Choroid plexus epithelial cell (primary cell): ENCODE measurements around the gene SALL3.

Experiments
- DNase-seq: peaks from one replicate; pipeline ENCODE4 v3.0.0-alpha.2; 2010; ENCODE audit warnings: low read depth
- H3K4me3 ChIP-seq: 2 replicates; pipeline ENCODE4 v1.5.1; 2011; ENCODE audit warnings: low read depth, mild to moderate bottlenecking, control low read depth, low read length, moderate library complexity
- CTCF ChIP-seq: conservative IDR thresholded peaks from 2 replicates; pipeline ENCODE4 v1.5.1; 2011; ENCODE audit warnings: low read depth, mild to moderate bottlenecking, control low read depth, inconsistent platforms, low read length, moderate library complexity

Gene SALL3

GRCh38 chr18:78979730-78980278, at the start of gene SALL3:
SALL3 (plus strand) TSS chr18:78979818; CDS start chr18:78980275, 457 bp downstream.
- no peak within 1 kb of the TSS for H3K4me3 ChIP-seq
- TF ChIP-seq CTCF, result no peak
- no peak for DNase-seq

GRCh38 chr18:78932281-78932680, 47.3 kb upstream of the SALL3 start:
- no peak overlapping the region for H3K4me3 ChIP-seq
- DNase-seq, result no peak
- TF ChIP-seq CTCF, result no peak

GRCh38 chr18:78934003-78934402, 45.6 kb upstream of the SALL3 start:
- no peak for TF ChIP-seq CTCF
- no peak for DNase-seq

DNA sequence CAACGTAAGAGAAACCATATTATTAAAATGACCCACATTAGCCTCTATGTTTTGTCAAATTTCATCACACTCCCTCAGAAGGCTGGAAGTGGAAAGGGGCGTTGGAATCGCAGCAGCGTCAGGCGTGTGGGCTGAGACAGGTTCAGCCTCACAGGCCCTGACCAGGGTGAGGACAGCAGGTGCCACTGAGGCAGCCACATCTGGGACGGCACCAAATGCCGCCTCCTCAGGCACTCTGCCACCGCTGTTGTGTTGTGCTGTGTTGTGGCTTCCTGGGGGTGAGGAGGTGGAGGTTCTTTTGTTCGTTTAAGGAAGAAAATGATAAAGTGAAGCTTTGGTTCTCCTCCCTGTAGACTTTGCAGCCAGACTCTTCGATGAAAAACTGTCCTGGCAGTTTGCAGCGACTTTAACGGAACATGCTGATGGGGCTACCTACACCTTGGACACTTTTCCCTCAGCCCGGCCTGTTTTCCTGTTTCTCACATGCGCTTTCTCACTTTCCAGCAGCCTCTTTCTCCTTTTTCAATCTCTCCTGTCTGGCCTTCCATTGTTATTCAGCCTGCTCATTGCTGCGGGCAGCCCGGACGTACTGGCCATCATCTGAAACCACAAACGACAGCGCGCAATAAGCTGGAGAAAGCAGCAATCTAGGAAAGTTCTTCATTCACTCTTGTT, 44.9 kb upstream of the SALL3 start:
- H3K4me3 ChIP-seq, result no peak overlapping the region
- TF ChIP-seq CTCF, result no peak
- no peak for DNase-seq

More at GRCh38 chr18:78934003-78934402, 45.6 kb upstream of the SALL3 start:
- H3K4me3 ChIP-seq, result no peak overlapping the region

DNA sequence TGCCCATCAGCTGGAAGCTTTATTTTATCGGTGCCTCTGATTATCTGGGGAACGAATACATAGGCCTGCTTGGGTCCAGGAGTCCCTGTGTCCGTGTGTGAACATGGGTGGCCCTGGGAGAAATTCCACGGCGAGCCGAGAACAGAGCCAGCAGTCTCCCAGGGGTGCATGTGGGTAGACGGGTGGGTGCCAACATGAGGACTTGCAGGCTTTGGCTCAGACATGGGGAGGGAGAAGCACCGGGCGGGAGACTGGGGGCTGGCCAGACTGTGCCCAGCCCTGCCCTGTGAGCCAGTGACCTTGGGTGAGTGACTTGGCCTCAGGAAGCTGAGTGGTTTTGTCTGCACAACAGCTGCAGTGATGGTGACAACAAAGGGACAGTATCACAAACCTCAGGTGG, 44.2 kb upstream of the SALL3 start:
- no peak for TF ChIP-seq CTCF
- no peak for DNase-seq
- no peak overlapping the region for H3K4me3 ChIP-seq

GRCh38 chr18:78936251-78937005, 43.2 kb upstream of the SALL3 start:
- no peak overlapping the region for H3K4me3 ChIP-seq
- TF ChIP-seq CTCF, result no peak
- no peak for DNase-seq

DNA sequence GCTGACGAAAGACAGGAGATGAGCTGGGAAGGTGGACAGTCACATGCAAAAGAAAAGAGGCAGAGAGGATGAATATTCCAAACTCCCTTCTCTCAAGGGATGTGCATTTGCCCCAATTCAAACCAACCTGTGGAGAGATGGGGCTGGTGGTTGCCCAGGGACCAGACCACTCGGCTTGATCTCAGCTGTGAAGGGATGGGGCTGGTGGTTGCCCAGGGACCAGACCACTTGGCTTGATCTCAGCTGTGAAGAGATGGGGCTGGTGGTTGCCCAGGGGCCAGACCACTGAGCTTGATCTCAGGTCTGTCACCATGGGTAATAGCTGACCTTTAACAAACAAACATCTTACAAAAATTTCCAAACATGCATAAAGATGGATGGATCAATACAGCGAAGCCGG, 42.5 kb upstream of the SALL3 start:
- no peak overlapping the region for H3K4me3 ChIP-seq
- no peak for DNase-seq
- TF ChIP-seq CTCF, result no peak
